Left ventricle myocardium inferior (tissue), 1 donor: ENCODE data around the gene SLITRK3. TPM values are rescaled to one million over a fixed set of nuclear protein-coding genes. Genes with fewer than 3 reads are reported as not detected.

ENCODE experiments used
- DNase-seq: peaks from one replicate; pipeline ENCODE4 v3.0.0-alpha.2; 2020
- H3K27ac ChIP-seq: fragments of 200-600 bp; replicated peaks from 2 replicates; pipeline ENCODE4 v1.8.0; 2021
- H3K27me3 ChIP-seq: fragments of 200-600 bp; 2 replicates; pipeline ENCODE4 v1.8.0; 2021; ENCODE audit warnings: low read depth
- H3K36me3 ChIP-seq: fragments of 200-600 bp; 2 replicates; pipeline ENCODE4 v1.8.0; 2021
- H3K4me1 ChIP-seq: fragments of 200-600 bp; 2 replicates; pipeline ENCODE4 v1.8.0; 2021
- H3K4me3 ChIP-seq: fragments of 200-600 bp; 2 replicates; pipeline ENCODE4 v1.8.0; 2021; ENCODE audit warnings: mild to moderate bottlenecking, moderate library complexity
- H3K9me3 ChIP-seq: fragments of 200-600 bp; replicated peaks from 2 replicates; pipeline ENCODE4 v1.8.0; 2021
- intact Hi-C: fragments of 100-400 bp; cut with micrococcal nuclease; formaldehyde crosslinking; loops from one replicate; pipeline ENCODE4 v1.11.0; 2022
- long read RNA-seq: library from polyadenylated mRNA; unstranded; transcript quantifications from one replicate; pipeline ENCODE4 v2.0.0, GENCODE V29; 2021
- total RNA-seq: library from RNA; stranded (reverse); fragmentation: NEBNext Ultra II Directional; extraction: Animal tissue kit (Norgen Biotek cat#: 25700); gene quantifications from one replicate; pipeline ENCODE4 v1.2.1, GENCODE V29; 2021
- TF ChIP-seq, protein P1 (sequence below): fragments of 200-600 bp; IDR thresholded peaks from 2 replicates; pipeline ENCODE4 v1.8.0; 2021; ENCODE audit warnings: antibody characterized with exemption, mild to moderate bottlenecking, borderline replicate concordance
- donor health status: DM: no; HTN: yes; CAD: no; lungs with severe emphysema.

Gene SLITRK3, protein sequence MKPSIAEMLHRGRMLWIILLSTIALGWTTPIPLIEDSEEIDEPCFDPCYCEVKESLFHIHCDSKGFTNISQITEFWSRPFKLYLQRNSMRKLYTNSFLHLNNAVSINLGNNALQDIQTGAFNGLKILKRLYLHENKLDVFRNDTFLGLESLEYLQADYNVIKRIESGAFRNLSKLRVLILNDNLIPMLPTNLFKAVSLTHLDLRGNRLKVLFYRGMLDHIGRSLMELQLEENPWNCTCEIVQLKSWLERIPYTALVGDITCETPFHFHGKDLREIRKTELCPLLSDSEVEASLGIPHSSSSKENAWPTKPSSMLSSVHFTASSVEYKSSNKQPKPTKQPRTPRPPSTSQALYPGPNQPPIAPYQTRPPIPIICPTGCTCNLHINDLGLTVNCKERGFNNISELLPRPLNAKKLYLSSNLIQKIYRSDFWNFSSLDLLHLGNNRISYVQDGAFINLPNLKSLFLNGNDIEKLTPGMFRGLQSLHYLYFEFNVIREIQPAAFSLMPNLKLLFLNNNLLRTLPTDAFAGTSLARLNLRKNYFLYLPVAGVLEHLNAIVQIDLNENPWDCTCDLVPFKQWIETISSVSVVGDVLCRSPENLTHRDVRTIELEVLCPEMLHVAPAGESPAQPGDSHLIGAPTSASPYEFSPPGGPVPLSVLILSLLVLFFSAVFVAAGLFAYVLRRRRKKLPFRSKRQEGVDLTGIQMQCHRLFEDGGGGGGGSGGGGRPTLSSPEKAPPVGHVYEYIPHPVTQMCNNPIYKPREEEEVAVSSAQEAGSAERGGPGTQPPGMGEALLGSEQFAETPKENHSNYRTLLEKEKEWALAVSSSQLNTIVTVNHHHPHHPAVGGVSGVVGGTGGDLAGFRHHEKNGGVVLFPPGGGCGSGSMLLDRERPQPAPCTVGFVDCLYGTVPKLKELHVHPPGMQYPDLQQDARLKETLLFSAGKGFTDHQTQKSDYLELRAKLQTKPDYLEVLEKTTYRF
- not detected for total RNA-seq
- long read RNA-seq, result 0 reads

DNA sequence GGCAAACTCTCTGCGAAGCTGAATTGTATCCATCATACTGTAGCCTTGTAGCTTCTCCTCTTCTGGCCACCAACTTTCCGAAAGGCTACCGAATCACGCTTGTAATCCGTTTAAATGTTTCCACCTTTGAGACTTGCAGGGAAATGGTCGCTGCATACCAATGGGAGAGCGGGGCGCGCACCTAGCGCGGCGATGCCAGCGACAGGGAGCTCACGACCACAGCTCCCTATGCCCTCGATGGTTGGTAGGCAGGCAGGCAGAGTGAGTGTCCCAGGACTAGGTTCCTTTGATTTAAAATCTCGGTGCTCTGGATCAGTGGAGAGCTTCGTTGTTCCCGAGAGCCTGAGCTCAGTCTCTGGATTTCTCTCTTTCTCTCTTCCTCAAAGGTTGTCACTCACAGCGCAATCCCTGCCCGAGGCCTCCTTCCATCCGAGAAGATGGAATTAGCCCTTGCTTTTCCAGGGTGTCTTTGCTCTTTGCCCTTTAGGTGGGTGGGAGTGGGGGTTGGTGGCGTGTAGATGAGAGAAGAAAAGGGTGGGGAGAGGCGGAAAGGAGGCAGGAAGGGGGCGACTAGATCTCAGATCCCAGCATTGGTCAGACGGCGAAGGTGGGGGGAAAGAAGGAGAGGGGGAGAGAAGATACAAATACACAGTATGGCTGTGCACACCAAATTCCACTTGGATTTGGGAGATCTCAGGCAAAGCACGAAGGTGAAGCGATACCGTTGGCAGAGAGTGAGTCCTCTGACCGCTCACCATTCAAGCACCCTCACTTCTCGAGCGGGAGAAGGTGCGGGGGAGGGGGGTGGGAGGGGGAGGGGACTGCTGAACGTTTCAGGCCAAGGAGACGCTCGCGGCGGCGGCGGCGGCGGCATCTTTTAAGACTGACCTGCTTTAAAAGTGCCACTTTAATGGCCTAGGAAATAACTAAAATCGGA is at the start of gene SLITRK3:
TSS of gene SLITRK3 (minus strand) at position 745 of the 937 bp plus-strand sequence. CDS start 5,554 bp downstream, outside the sequence.
- no peak for DNase-seq
- Histone ChIP-seq H3K27me3 (peaks cover 98% of the 10 kb centered on the region), H3K27ac (no peak within 1 kb of the TSS), H3K9me3 (no peaks in the 10 kb centered on the region), H3K4me1 (peaks cover 40% of the 10 kb centered on the region), H3K36me3 (no peaks in the 10 kb centered on the region), H3K4me3 (peak within 1 kb of the TSS; percentile 64)
- intact Hi-C loops, result no loop called here
- TF ChIP-seq, protein P1, sequence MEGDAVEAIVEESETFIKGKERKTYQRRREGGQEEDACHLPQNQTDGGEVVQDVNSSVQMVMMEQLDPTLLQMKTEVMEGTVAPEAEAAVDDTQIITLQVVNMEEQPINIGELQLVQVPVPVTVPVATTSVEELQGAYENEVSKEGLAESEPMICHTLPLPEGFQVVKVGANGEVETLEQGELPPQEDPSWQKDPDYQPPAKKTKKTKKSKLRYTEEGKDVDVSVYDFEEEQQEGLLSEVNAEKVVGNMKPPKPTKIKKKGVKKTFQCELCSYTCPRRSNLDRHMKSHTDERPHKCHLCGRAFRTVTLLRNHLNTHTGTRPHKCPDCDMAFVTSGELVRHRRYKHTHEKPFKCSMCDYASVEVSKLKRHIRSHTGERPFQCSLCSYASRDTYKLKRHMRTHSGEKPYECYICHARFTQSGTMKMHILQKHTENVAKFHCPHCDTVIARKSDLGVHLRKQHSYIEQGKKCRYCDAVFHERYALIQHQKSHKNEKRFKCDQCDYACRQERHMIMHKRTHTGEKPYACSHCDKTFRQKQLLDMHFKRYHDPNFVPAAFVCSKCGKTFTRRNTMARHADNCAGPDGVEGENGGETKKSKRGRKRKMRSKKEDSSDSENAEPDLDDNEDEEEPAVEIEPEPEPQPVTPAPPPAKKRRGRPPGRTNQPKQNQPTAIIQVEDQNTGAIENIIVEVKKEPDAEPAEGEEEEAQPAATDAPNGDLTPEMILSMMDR, result no peak

GRCh38 chr3:165243597-165243996 is 47.4 kb upstream of the SLITRK3 start:
- no peak overlapping the region for H3K27ac ChIP-seq
- intact Hi-C loops, result no loop called here
- no peaks in the 10 kb centered on the region for H3K27me3 ChIP-seq
- no peak for DNase-seq
- H3K9me3 ChIP-seq, result no peaks in the 10 kb centered on the region
- H3K4me1 ChIP-seq, result no peaks in the 10 kb centered on the region
- no peak overlapping the region for H3K4me3 ChIP-seq
- no peaks in the 10 kb centered on the region for H3K36me3 ChIP-seq
- TF ChIP-seq, protein P1, result no peak

DNA sequence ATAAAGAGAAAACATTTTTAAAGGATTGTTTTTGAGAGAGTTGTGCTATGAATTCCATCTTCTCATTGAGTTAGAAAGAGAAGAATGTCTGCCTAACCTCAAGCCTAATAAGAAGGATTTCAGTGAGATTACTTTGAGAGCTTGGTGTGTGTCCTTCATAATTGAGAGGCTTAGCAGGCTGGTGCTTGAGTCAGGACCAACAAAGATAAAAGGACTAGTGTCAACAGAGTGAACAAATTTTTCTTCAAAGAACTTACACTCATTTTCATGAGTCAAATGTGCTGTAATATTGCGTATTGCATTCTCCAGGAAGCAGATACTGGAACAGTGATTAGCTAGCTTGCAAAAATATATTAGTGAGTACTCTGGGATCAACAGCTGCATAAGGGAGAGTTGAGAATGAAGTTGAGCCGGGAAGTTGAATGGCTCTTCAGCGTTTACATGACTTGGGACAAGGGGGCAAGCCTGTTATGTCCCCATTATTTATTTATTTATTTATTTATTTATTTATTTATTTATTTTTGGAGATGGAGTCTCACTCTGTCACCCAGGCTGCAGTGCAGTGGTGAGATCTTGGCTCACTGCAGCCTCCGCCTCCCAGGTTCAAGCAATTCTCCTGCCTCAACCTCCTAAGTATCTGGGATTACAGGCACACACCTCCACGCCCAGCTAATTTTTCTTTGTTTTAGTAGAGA is 37.5 kb upstream of the SLITRK3 start:
- no peak overlapping the region for H3K4me3 ChIP-seq
- intact Hi-C loops, result no loop called here
- TF ChIP-seq, protein P1, result no peak
- no peak for DNase-seq
- no peaks in the 10 kb centered on the region for H3K9me3 ChIP-seq
- no peaks in the 10 kb centered on the region for H3K4me1 ChIP-seq
- H3K36me3 ChIP-seq, result no peaks in the 10 kb centered on the region
- H3K27ac ChIP-seq, result no peak overlapping the region
- no peaks in the 10 kb centered on the region for H3K27me3 ChIP-seq

GRCh38 chr3:165225604-165226003 is 29.4 kb upstream of the SLITRK3 start:
- H3K4me3 ChIP-seq, result no peak overlapping the region
- no peaks in the 10 kb centered on the region for H3K9me3 ChIP-seq
- TF ChIP-seq, protein P1, result no peak
- peaks cover 4% of the 10 kb centered on the region for H3K27me3 ChIP-seq
- H3K4me1 ChIP-seq, result no peaks in the 10 kb centered on the region
- no peak for DNase-seq
- intact Hi-C loops, result no loop called here
- no peak overlapping the region for H3K27ac ChIP-seq
- no peaks in the 10 kb centered on the region for H3K36me3 ChIP-seq
